Osteoblast (primary cell): ENCODE results near the gene FOSL2. TPM values are rescaled to one million over a fixed set of nuclear protein-coding genes. Genes with fewer than 3 reads are reported as not detected.
A peak's percentile ranks its signal among the peaks of the same experiment; 100 is the strongest.

Experiments used
- DNase-seq: peaks from one replicate; pipeline ENCODE4 v3.0.0; 2011; ENCODE audit warnings: low spot score, mixed read lengths; ENCODE audit not compliant: insufficient read length; ENCODE audit errors: missing footprints
- H2AFZ ChIP-seq: 2 replicates; pipeline ENCODE4 v1.6.0; 2011; ENCODE audit warnings: mild to moderate bottlenecking, low read length
- H3K27ac ChIP-seq: 2 replicates; pipeline ENCODE4 v1.5.1; 2011; ENCODE audit warnings: mild to moderate bottlenecking, low read depth, low read length, moderate library complexity
- H3K27me3 ChIP-seq: 2 replicates; pipeline ENCODE4 v1.6.0; 2012; ENCODE audit warnings: mild to moderate bottlenecking, control low read depth, inconsistent platforms, low read length, moderate library complexity; ENCODE audit not compliant: insufficient read depth
- H3K36me3 ChIP-seq: 2 replicates; pipeline ENCODE4 v1.5.1; 2011; ENCODE audit warnings: mild to moderate bottlenecking, low read length, control low read depth, moderate library complexity; ENCODE audit not compliant: insufficient read depth
- H3K4me1 ChIP-seq: 2 replicates; pipeline ENCODE4 v1.5.1; 2011; ENCODE audit warnings: mild to moderate bottlenecking, low read length, control low read depth, moderate library complexity; ENCODE audit not compliant: insufficient read depth
- H3K4me2 ChIP-seq: 2 replicates; pipeline ENCODE4 v1.6.0; 2011; ENCODE audit warnings: mild to moderate bottlenecking, low read length; ENCODE audit not compliant: insufficient read depth
- H3K4me3 ChIP-seq: fragments of 200-600 bp; sonication (generic); 3 replicates; pipeline ENCODE4 v1.5.1; 2012; ENCODE audit warnings: mild to moderate bottlenecking, low read length, inconsistent platforms; ENCODE audit not compliant: insufficient read depth
- H3K79me2 ChIP-seq: 2 replicates; pipeline ENCODE4 v1.6.0; 2012; ENCODE audit warnings: mild to moderate bottlenecking, low read length, control low read depth, inconsistent platforms; ENCODE audit not compliant: insufficient read depth
- H3K9me3 ChIP-seq: 2 replicates; pipeline ENCODE4 v1.5.1; 2011; ENCODE audit warnings: low read depth, low read length, control low read depth
- H4K20me1 ChIP-seq: 2 replicates; pipeline ENCODE4 v1.6.0; 2012; ENCODE audit warnings: mild to moderate bottlenecking, low read length, control low read depth; ENCODE audit not compliant: insufficient read depth
- CTCF ChIP-seq: IDR thresholded peaks from 2 replicates; pipeline ENCODE4 v1.5.1; 2011; ENCODE audit warnings: mild to moderate bottlenecking, low read depth, low read length, moderate library complexity; ENCODE audit errors: extremely low read depth
- total RNA-seq: library from RNA; depleted of rRNA; stranded (reverse); fragments of >200 nt; gene quantifications from 2 replicates; pipeline ENCODE4 v1.2.3, GENCODE V29; 2012

The FOSL2 gene
- total RNA-seq, 1 donor, result 86.9 TPM

GRCh38 chr2:28439763-28440162, 47.1 kb downstream of the FOSL2 start:
- no peak for TF ChIP-seq CTCF
- Histone ChIP-seq H3K4me3 (no peak overlapping the region), H3K27me3 (no peaks in the 10 kb centered on the region), H2AFZ (no peak overlapping the region), H3K4me1 (no peaks in the 10 kb centered on the region), H3K79me2 (no peaks in the 10 kb centered on the region), H4K20me1 (no peaks in the 10 kb centered on the region), H3K36me3 (no peaks in the 10 kb centered on the region), H3K27ac (no peak overlapping the region), H3K9me3 (no peaks in the 10 kb centered on the region), H3K4me2 (no peak overlapping the region)
- no peak for DNase-seq

- DNase-seq, result no peak
- H3K4me1 ChIP-seq, result peaks cover 24% of the 10 kb centered on the region
- H3K27ac ChIP-seq, result no peak overlapping the region
- H3K36me3 ChIP-seq, result no peaks in the 10 kb centered on the region
- no peaks in the 10 kb centered on the region for H3K9me3 ChIP-seq
- no peak overlapping the region for H3K4me2 ChIP-seq
- H4K20me1 ChIP-seq, result no peaks in the 10 kb centered on the region
- H3K27me3 ChIP-seq, result no peaks in the 10 kb centered on the region
- H2AFZ ChIP-seq, result peak overlapping the region; percentile 59
- TF ChIP-seq CTCF, result no peak
- no peak overlapping the region for H3K4me3 ChIP-seq
- no peaks in the 10 kb centered on the region for H3K79me2 ChIP-seq
Observed at GRCh38 chr2:28442328-28442727, 49.7 kb downstream of the FOSL2 start.

GRCh38 chr2:28444956-28445355, 52.3 kb downstream of the FOSL2 start:
- no peak for DNase-seq
- Histone ChIP-seq H3K27me3 (no peaks in the 10 kb centered on the region), H3K27ac (no peak overlapping the region), H4K20me1 (no peaks in the 10 kb centered on the region), H3K36me3 (no peaks in the 10 kb centered on the region), H3K79me2 (no peaks in the 10 kb centered on the region), H3K4me2 (no peak overlapping the region), H3K4me1 (peaks cover 50% of the 10 kb centered on the region), H3K4me3 (no peak overlapping the region), H2AFZ (no peak overlapping the region), H3K9me3 (no peaks in the 10 kb centered on the region)
- no peak for TF ChIP-seq CTCF

DNA sequence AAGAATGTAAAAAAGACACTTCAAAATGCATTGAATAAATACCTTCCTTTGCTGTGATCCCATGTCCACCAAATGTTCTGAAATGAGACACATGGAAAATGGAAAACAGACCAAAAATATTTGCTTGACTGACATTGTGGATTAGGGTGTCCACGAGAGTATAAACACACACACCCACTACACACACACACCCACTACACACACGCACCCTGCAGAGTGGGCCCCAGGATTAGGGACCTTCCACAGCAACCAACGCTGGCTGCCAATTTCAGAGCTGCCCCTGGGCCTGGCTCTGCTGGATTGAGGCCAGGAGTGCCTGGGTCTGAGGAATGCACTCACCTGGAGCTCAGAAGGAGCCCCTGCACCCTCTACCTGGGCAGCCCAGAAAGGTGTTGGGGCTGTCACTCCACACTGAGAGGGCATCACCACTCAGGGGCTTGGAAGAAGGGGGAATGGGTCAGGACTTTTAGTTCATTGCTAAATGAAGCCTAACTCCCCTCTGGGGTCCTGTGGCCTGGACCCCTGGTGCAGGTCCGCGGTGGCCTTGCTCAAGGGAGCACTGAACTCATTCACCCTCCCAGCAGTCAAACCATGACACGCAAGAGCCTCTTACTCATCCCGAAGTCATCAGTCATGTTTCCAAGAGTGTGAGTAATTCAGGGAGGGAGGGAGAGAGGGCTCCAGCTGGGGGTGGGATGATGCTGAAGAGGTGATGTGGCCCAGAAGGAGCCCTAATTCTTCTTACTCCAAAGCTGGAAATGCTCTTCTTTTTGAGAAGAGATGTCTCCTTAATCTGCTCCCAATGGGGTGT, 53.0 kb downstream of the FOSL2 start:
- no peak for TF ChIP-seq CTCF

More for the DNA sequence above, 53.0 kb downstream of the FOSL2 start:
- Histone ChIP-seq H3K4me3 (peak overlapping the region; percentile 8), H3K27ac (peak overlapping the region; percentile 95), H3K4me2 (peak overlapping the region; percentile 46), H4K20me1 (no peaks in the 10 kb centered on the region), H3K9me3 (no peaks in the 10 kb centered on the region), H3K27me3 (no peaks in the 10 kb centered on the region), H3K4me1 (peaks cover 53% of the 10 kb centered on the region), H3K36me3 (no peaks in the 10 kb centered on the region), H3K79me2 (no peaks in the 10 kb centered on the region), H2AFZ (no peak overlapping the region)
- DNase-seq, result peak; percentile 96
